ENCODE data around the gene RPAP3. TPM values are rescaled to one million over a fixed set of nuclear protein-coding genes. Genes with fewer than 3 reads are reported as not detected.

The RPAP3 gene
- total RNA-seq, 1 experiment from 2014 or later = 67.7 TPM

DNA sequence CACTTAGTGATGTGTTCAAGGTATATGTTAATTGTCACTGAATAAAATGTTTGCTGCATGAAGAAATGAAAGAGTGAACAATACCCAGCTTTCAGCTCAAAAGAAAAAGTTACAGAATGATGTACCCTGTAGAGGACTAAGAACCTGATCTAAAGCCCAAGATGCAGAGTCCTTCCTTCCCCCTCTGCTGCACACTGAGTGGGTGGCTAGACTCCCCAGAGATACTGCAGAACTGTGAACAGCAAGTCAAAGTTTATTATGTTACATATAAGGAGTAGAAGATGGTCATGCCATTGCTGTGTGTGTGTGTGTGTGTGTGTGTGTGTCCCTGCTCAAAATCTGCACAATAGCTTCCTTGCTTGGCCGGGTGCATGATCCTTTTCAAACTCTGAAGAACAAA lies 83.9 kb downstream of the RPAP3 start:
- DNase-seq = no peak
- ChIA-PET POLR2A (no interaction called here), CTCF (no interaction called here)
- peaks cover 8% of the 10 kb centered on the region for H3K9me3 Mint-ChIP-seq (ENCODE audit: unreplicated experiment)
- no peak overlapping the region for H3K27ac Mint-ChIP-seq (ENCODE audit: unreplicated experiment)
- no peaks in the 10 kb centered on the region for H3K36me3 ChIP-seq (ENCODE audit: control insufficient read depth, insufficient read depth, low read length)
- H3K27me3 Mint-ChIP-seq (ENCODE audit: insufficient read depth, unreplicated experiment) = no peaks in the 10 kb centered on the region
- no peak overlapping the region for H3K4me3 ChIP-seq (ENCODE audit: low read depth, low read length)
- no peaks in the 10 kb centered on the region for H3K27me3 ChIP-seq (replicated peaks; ENCODE audit: control insufficient read depth, insufficient read depth, low read length)
- TF ChIP-seq, protein P1, sequence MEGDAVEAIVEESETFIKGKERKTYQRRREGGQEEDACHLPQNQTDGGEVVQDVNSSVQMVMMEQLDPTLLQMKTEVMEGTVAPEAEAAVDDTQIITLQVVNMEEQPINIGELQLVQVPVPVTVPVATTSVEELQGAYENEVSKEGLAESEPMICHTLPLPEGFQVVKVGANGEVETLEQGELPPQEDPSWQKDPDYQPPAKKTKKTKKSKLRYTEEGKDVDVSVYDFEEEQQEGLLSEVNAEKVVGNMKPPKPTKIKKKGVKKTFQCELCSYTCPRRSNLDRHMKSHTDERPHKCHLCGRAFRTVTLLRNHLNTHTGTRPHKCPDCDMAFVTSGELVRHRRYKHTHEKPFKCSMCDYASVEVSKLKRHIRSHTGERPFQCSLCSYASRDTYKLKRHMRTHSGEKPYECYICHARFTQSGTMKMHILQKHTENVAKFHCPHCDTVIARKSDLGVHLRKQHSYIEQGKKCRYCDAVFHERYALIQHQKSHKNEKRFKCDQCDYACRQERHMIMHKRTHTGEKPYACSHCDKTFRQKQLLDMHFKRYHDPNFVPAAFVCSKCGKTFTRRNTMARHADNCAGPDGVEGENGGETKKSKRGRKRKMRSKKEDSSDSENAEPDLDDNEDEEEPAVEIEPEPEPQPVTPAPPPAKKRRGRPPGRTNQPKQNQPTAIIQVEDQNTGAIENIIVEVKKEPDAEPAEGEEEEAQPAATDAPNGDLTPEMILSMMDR (IDR thresholded peaks at IDR 0.05; ENCODE audit: insufficient read depth in 1 of 2, low read depth in 1 of 2, low read length in 1 of 2, severe bottlenecking in 1 of 2, unreplicated experiment in 1 of 2) = no peak
- no peaks in the 10 kb centered on the region for H3K4me1 ChIP-seq
- BruUV-seq (replicated peaks) = no TSS peak
- H3K4me1 Mint-ChIP-seq (ENCODE audit: low read depth, unreplicated experiment) = no peaks in the 10 kb centered on the region
- intact Hi-C loops (cut with micrococcal nuclease; ENCODE audit: unreplicated experiment) = no loop called here
- H3K36me3 Mint-ChIP-seq (ENCODE audit: insufficient read depth, unreplicated experiment) = no peaks in the 10 kb centered on the region
- no peaks in the 10 kb centered on the region for H3K9me3 ChIP-seq
- H3K4me3 Mint-ChIP-seq (ENCODE audit: unreplicated experiment) = no peak overlapping the region

DNA sequence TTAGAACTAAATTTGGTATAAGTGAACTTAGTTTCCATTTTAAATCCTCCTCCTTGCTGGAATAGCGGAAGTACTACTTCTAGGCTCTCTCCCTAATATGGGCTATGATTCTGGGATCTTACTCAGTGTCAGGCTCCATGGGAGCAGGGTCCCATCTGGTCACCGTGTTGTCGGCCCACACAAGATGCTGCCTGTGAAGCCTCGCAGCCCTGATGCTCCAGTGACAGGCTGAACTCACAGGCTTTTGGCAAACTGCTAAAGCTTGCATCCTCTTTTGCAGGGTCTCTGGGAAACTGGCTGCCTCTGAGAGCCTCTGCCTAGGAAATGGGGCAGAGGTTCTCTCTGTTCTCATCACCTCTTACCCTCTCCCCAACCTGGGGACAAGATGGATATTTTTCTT lies 88.4 kb downstream of the RPAP3 start:
- peaks cover 19% of the 10 kb centered on the region; the same call in 1 of the 2 replicates for H3K9me3 ChIP-seq
- no peaks in the 10 kb centered on the region; the same call in 1 of the 2 replicates for H3K4me1 ChIP-seq
- ChIA-PET CTCF (no interaction called here), POLR2A (no interaction called here)
- Mint-ChIP-seq H3K9me3 (ENCODE audit: unreplicated experiment) (peaks cover 28% of the 10 kb centered on the region), H3K27ac (ENCODE audit: unreplicated experiment) (no peak overlapping the region), H3K36me3 (ENCODE audit: insufficient read depth, unreplicated experiment) (peaks cover 3% of the 10 kb centered on the region), H3K4me1 (ENCODE audit: low read depth, unreplicated experiment) (no peaks in the 10 kb centered on the region), H3K4me3 (ENCODE audit: unreplicated experiment) (no peak overlapping the region), H3K27me3 (ENCODE audit: insufficient read depth, unreplicated experiment) (no peaks in the 10 kb centered on the region)
- no TSS peak for BruUV-seq (replicated peaks)
- no peak for DNase-seq
- TF ChIP-seq, protein P1 (IDR thresholded peaks at IDR 0.05; ENCODE audit: insufficient read depth in 1 of 2, low read depth in 1 of 2, low read length in 1 of 2, severe bottlenecking in 1 of 2, unreplicated experiment in 1 of 2) = no peak
- H3K36me3 ChIP-seq (ENCODE audit: control insufficient read depth, insufficient read depth, low read length) = no peaks in the 10 kb centered on the region
- no peaks in the 10 kb centered on the region for H3K27me3 ChIP-seq (replicated peaks; ENCODE audit: control insufficient read depth, insufficient read depth, low read length)
- intact Hi-C loops (cut with micrococcal nuclease; ENCODE audit: unreplicated experiment) = no loop called here
- H3K4me3 ChIP-seq (ENCODE audit: low read depth, low read length) = no peak overlapping the region

DNA sequence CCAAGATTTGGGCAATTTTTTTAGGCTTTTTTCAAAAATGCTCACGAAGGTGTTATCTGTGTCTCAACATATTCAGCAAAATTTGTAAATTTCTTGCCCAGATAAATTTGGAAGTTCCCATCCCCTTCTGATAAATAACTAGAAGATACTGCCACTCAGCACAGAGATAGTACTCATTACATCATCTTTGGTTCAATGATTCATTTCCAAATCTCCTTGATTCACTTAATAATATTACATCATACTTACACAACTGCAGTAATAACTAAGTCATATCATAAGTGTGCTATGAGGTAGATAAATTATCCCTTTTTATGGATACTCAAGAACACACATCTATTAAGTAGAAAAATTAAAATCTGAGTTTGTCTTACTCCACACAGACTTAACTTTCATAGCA lies 89.4 kb downstream of the RPAP3 start:
- CTCF ChIA-PET = no interaction called here

More for the DNA sequence above, 89.4 kb downstream of the RPAP3 start:
- TF ChIP-seq, protein P1 (IDR thresholded peaks at IDR 0.05; ENCODE audit: insufficient read depth in 1 of 2, low read depth in 1 of 2, low read length in 1 of 2, severe bottlenecking in 1 of 2, unreplicated experiment in 1 of 2) = no peak
- Histone ChIP-seq H3K4me3 (ENCODE audit: low read depth, low read length) (no peak overlapping the region), H3K4me1 (no peaks in the 10 kb centered on the region; the same call in 1 of the 2 replicates), H3K27me3 (replicated peaks; ENCODE audit: control insufficient read depth, insufficient read depth, low read length) (no peaks in the 10 kb centered on the region), H3K9me3 (peaks cover 19% of the 10 kb centered on the region; the same call in 1 of the 2 replicates), H3K36me3 (ENCODE audit: control insufficient read depth, insufficient read depth, low read length) (no peaks in the 10 kb centered on the region)
- Mint-ChIP-seq H3K36me3 (ENCODE audit: insufficient read depth, unreplicated experiment) (peaks cover 6% of the 10 kb centered on the region), H3K9me3 (ENCODE audit: unreplicated experiment) (peaks cover 37% of the 10 kb centered on the region), H3K4me1 (ENCODE audit: low read depth, unreplicated experiment) (no peaks in the 10 kb centered on the region), H3K27me3 (ENCODE audit: insufficient read depth, unreplicated experiment) (no peaks in the 10 kb centered on the region), H3K27ac (ENCODE audit: unreplicated experiment) (no peak overlapping the region), H3K4me3 (ENCODE audit: unreplicated experiment) (no peak overlapping the region)
- DNase-seq = no peak
- POLR2A ChIA-PET = no interaction called here
- intact Hi-C loops (cut with micrococcal nuclease; ENCODE audit: unreplicated experiment) = no loop called here
- no TSS peak for BruUV-seq (replicated peaks)
